ENCODE measurements around the gene UNC5B. TPM values are rescaled to one million over a fixed set of nuclear protein-coding genes. Genes with fewer than 3 reads are reported as not detected.
A peak's percentile ranks its signal among the peaks of the same experiment; 100 is the strongest.

Gene UNC5B
- total and polyA plus RNA-seq, 4 donors = 10.7 to 43.9 (median 23.5) TPM

DNA sequence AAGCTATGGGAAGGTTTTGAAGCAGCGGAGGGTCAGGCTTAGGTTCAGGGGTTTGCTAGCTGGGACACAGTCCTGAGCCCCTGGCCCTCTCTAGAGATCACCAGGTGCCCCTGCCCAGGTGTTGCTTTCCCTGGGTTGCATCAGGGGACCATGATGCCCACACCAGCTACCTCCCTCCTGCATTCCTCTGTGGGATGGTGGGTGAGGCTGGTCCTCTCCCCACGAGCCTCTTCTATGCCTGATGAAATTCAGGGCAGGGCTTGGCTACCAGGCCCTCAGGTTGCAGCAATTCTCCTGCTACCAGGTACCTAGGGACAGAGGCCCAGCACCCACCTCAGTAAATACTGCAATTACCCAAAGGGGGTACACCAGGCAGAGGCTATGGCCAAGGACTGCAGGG, 95.9 kb downstream of the UNC5B start:
- DNase-seq (ENCODE audit: low read depth in 4 of 6, low spot score in 6 of 6) = no peak
- H3K27ac ChIP-seq (ENCODE audit: low read depth, low read length) = no peak overlapping the region
- peaks cover 8% of the 10 kb centered on the region for H3K4me1 ChIP-seq (ENCODE audit: control insufficient read depth, insufficient read depth, low read length)
- H3K36me3 ChIP-seq (ENCODE audit: control insufficient read depth, insufficient read depth, low read length) = no peaks in the 10 kb centered on the region
- no peaks in the 10 kb centered on the region for H3K9me3 ChIP-seq (ENCODE audit: control insufficient read depth, insufficient read depth, low read length)
- 100% methylated on average over 1 of the region's 2 CpGs for WGBS (ENCODE audit: insufficient coverage)
- no peak overlapping the region for H3K4me3 ChIP-seq (ENCODE audit: low read depth, low read length)
- no peaks in the 10 kb centered on the region for H3K27me3 ChIP-seq (ENCODE audit: control insufficient read depth, insufficient read depth, low read length)

- Histone ChIP-seq H3K27ac (ENCODE audit: low read depth, low read length) (no peak overlapping the region), H3K4me1 (ENCODE audit: control insufficient read depth, insufficient read depth, low read length) (peaks cover 15% of the 10 kb centered on the region), H3K27me3 (ENCODE audit: control insufficient read depth, insufficient read depth, low read length) (no peaks in the 10 kb centered on the region), H3K9me3 (ENCODE audit: control insufficient read depth, insufficient read depth, low read length) (no peaks in the 10 kb centered on the region), H3K4me3 (ENCODE audit: low read depth, low read length) (no peak overlapping the region), H3K36me3 (ENCODE audit: control insufficient read depth, insufficient read depth, low read length) (no peaks in the 10 kb centered on the region)
- 92% methylated on average over 2 of the region's 3 CpGs for WGBS (ENCODE audit: insufficient coverage)
- DNase-seq (ENCODE audit: low read depth in 4 of 6, low spot score in 6 of 6) = no peak
Measured at GRCh38 chr10:71308985-71309384, 96.6 kb downstream of the UNC5B start.

DNA sequence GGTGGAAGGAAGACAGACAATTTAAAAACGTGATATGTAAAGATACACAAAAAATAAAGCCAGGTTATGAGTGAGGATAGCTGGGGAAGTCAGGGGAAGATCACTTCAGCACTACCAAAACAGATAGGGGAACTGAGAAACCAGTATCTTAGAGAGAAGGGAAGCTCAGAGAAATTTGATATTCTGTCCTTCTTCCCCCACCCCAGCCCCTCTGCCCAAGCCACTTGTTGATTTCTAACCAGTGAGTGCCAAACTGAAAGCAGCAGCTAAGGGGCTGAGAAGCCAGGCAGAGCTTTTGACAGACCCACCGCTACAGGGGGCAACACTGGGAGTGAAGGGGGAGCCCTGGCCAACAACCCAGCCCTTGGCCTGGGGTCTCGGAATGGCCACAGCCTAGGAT, 97.5 kb downstream of the UNC5B start:
- DNase-seq (ENCODE audit: low read depth in 4 of 6, low spot score in 6 of 6) = no peak
- Histone ChIP-seq H3K27ac (ENCODE audit: low read depth, low read length) (no peak overlapping the region), H3K9me3 (ENCODE audit: control insufficient read depth, insufficient read depth, low read length) (no peaks in the 10 kb centered on the region), H3K4me1 (ENCODE audit: control insufficient read depth, insufficient read depth, low read length) (peaks cover 22% of the 10 kb centered on the region), H3K4me3 (ENCODE audit: low read depth, low read length) (no peak overlapping the region), H3K27me3 (ENCODE audit: control insufficient read depth, insufficient read depth, low read length) (no peaks in the 10 kb centered on the region), H3K36me3 (ENCODE audit: control insufficient read depth, insufficient read depth, low read length) (no peaks in the 10 kb centered on the region)
- 44% methylated on average over 2 of the region's 3 CpGs for WGBS (ENCODE audit: insufficient coverage)

DNA sequence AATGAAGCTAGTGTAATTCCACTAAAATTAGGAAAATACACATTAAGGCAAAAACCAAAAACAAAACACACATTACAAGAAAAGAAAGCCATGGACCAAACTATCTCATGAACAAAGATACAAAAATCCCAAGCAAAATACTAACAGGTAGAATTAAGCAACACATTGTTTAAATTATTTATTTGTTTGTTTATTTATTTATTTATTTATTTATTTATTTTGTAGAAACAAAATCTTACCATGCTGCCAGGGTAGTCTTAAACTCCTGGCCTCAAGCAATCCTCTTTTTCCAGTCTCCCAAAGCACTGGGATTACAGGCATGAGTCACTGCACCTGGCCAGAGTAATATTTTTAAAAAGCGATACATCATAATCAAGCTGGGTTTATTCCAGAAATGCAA, 99.8 kb downstream of the UNC5B start:
- no peak overlapping the region for H3K27ac ChIP-seq (ENCODE audit: low read depth, low read length)
- no CpG with 5 or more reads among the region's 1 CpG for WGBS (ENCODE audit: insufficient coverage)
- peaks cover 33% of the 10 kb centered on the region for H3K4me1 ChIP-seq (ENCODE audit: control insufficient read depth, insufficient read depth, low read length)
- no peaks in the 10 kb centered on the region for H3K9me3 ChIP-seq (ENCODE audit: control insufficient read depth, insufficient read depth, low read length)
- H3K27me3 ChIP-seq (ENCODE audit: control insufficient read depth, insufficient read depth, low read length) = no peaks in the 10 kb centered on the region
- no peak for DNase-seq (ENCODE audit: low read depth in 4 of 6, low spot score in 6 of 6)
- no peak overlapping the region for H3K4me3 ChIP-seq (ENCODE audit: low read depth, low read length)
- H3K36me3 ChIP-seq (ENCODE audit: control insufficient read depth, insufficient read depth, low read length) = no peaks in the 10 kb centered on the region

DNA sequence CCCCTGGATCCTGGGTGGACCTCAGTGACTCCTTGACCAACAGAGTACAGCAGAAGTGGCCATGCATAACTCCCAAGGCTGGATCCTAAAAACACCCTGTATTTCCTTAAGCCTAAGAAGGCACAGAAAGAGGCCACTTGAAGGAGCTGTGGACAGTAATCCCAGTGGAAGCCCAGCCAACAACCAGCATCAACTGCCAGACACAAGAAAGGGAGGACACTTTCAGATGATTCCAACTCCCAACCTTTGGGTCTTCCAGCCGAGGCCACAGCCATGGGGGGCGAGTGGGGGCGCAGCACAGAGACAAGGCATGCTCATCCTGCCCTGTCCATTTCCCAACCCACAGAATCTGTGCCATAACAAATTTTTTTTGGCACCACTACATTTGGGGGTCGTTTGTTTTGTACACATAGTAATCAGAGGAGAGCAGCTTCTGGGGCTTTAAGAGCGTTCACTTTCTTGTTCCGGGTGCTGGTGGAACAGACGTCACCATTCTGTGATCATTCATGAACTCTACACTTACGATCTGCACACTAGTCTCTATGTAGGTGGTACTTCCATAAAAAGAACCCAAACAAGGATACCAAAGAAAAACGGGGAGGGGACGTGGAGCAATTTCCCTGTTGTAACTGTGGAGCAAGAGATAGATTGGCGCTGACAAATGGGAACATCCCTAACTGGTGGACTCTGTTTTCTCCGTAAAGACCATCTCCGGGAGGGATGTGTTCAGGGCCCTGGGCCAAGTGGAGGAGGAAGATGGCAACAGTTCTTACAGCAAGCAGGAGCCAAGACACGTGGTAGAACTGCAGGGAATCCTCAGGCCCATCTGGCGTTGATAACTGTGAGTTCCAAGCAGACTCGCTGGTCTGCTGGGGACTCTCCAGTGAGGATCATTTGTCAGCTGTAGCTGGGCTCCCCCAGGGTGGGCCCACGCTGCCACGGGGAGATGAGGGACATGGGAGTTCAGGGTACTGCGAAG, 100.7 kb downstream of the UNC5B start:
- Histone ChIP-seq H3K27ac (ENCODE audit: low read depth, low read length) (peak overlapping the region; percentile 50), H3K4me3 (ENCODE audit: low read depth, low read length) (peak overlapping the region; percentile 5), H3K9me3 (ENCODE audit: control insufficient read depth, insufficient read depth, low read length) (no peaks in the 10 kb centered on the region), H3K27me3 (ENCODE audit: control insufficient read depth, insufficient read depth, low read length) (no peaks in the 10 kb centered on the region), H3K4me1 (ENCODE audit: control insufficient read depth, insufficient read depth, low read length) (peaks cover 34% of the 10 kb centered on the region), H3K36me3 (ENCODE audit: control insufficient read depth, insufficient read depth, low read length) (no peaks in the 10 kb centered on the region)
- peak in 4 of 6 donors; percentile 53 to 95 (median 72) for DNase-seq (ENCODE audit: low read depth in 4 of 6, low spot score in 6 of 6)
- 32% methylated on average over 13 of the region's 19 CpGs for WGBS (ENCODE audit: insufficient coverage)

DNA sequence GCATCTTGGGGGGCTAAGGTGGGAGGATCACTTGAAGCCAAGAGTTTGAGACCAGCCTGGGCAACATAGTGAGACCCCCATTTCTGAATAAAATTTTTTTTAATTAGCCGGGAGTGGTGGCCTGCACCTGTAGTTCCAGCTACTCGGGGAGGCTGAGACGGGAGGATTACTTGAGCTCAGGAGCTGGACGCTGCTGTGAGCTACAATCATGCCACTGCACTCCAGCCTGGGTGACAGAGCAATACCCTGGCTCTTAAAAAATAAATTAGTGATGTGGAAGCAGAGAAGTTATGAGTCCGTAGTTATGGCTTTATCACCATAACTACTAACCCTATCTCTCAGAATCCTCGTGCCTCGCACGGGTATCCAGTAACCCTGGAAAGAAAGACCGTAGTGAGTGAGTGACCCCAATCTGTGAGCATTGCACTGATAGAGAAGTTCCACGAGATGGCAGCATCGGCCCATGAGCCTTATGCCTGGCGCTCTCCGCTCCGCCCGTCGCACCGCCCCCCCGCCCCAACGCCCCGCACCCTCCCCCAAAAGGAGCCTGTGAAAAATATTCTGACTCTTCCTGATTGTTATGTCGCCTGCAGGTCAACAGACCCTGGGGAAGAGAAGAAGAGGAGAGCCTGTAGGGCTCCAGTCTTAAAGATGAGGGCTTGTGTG, 101.8 kb downstream of the UNC5B start:
- Histone ChIP-seq H3K4me1 (ENCODE audit: control insufficient read depth, insufficient read depth, low read length) (peaks cover 40% of the 10 kb centered on the region), H3K27ac (ENCODE audit: low read depth, low read length) (peak overlapping the region; percentile 50), H3K4me3 (ENCODE audit: low read depth, low read length) (no peak overlapping the region), H3K36me3 (ENCODE audit: control insufficient read depth, insufficient read depth, low read length) (no peaks in the 10 kb centered on the region), H3K27me3 (ENCODE audit: control insufficient read depth, insufficient read depth, low read length) (no peaks in the 10 kb centered on the region), H3K9me3 (ENCODE audit: control insufficient read depth, insufficient read depth, low read length) (no peaks in the 10 kb centered on the region)
- 18% methylated on average over 13 of the region's 21 CpGs for WGBS (ENCODE audit: insufficient coverage)
- DNase-seq (ENCODE audit: low read depth in 4 of 6, low spot score in 6 of 6) = peak in 4 of 6 donors; percentile 31 to 90 (median 71)

- 36% methylated on average over 8 of the region's 11 CpGs for WGBS (ENCODE audit: insufficient coverage)
- Histone ChIP-seq H3K4me1 (ENCODE audit: control insufficient read depth, insufficient read depth, low read length) (peaks cover 45% of the 10 kb centered on the region), H3K27me3 (ENCODE audit: control insufficient read depth, insufficient read depth, low read length) (no peaks in the 10 kb centered on the region), H3K36me3 (ENCODE audit: control insufficient read depth, insufficient read depth, low read length) (no peaks in the 10 kb centered on the region), H3K9me3 (ENCODE audit: control insufficient read depth, insufficient read depth, low read length) (no peaks in the 10 kb centered on the region), H3K27ac (ENCODE audit: low read depth, low read length) (no peak overlapping the region), H3K4me3 (ENCODE audit: low read depth, low read length) (no peak overlapping the region)
- DNase-seq (ENCODE audit: low read depth in 4 of 6, low spot score in 6 of 6) = no peak
Measured at GRCh38 chr10:71314694-71315225, 102.4 kb downstream of the UNC5B start.

DNA sequence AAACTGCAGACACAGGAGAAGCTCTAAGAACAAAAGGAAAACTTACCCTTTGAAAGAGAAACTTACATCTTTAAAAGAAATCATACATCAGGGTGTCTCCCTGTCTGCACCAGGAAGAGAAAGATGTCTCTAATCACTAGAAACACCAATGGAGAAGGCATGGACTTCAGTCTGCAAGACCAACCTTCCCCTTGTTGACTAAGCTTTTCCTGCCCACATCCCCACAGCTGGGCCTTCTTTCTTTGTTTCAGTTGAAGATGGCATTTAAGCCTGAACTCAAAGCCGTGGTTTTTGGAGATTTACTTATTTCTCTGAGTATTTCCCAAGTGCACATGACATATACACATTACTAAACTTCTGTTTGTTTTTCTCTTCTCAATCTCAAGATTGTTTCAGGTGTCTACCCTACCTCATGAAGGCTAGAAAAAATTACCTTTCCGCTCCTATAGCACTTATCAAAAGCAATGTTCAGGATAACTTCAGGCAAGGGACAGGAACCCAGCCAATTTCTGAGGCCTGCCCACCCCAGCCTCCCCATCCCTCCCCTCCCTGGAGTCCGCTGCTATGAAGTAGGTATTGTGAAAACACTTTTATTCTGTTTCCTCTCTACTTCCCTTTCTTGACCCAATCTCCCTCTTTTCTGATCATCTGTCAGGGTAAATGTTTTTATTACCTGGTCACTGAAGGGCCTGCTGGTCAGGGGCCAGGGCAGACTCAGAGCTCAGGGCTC, 103.9 kb downstream of the UNC5B start:
- Histone ChIP-seq H3K27ac (ENCODE audit: low read depth, low read length) (no peak overlapping the region), H3K4me1 (ENCODE audit: control insufficient read depth, insufficient read depth, low read length) (peaks cover 56% of the 10 kb centered on the region), H3K4me3 (ENCODE audit: low read depth, low read length) (no peak overlapping the region), H3K27me3 (ENCODE audit: control insufficient read depth, insufficient read depth, low read length) (no peaks in the 10 kb centered on the region), H3K9me3 (ENCODE audit: control insufficient read depth, insufficient read depth, low read length) (no peaks in the 10 kb centered on the region), H3K36me3 (ENCODE audit: control insufficient read depth, insufficient read depth, low read length) (no peaks in the 10 kb centered on the region)
- WGBS (ENCODE audit: insufficient coverage) = 100% methylated on average over 1 of the region's 3 CpGs
- DNase-seq (ENCODE audit: low read depth in 4 of 6, low spot score in 6 of 6) = no peak

DNA sequence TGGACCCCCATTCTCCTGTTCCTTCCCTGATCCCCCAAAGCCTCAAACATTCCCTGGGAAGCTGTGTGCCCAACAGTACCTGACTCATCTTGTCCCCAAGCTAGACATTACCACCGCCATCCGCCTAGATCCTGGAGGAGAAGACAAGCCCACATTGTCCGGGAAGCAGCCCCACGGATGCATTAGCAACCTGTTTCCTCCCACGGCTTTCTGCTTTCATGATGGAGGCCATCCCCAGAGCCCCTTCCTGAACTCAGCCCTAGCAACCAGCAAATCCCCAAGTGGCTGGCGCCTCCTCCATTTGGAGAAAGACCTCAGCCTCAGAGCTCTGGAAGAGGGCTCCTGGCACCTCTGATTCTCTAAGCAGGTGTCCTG, 104.4 kb downstream of the UNC5B start:
- H3K36me3 ChIP-seq (ENCODE audit: control insufficient read depth, insufficient read depth, low read length) = no peaks in the 10 kb centered on the region
- no peaks in the 10 kb centered on the region for H3K27me3 ChIP-seq (ENCODE audit: control insufficient read depth, insufficient read depth, low read length)
- peak in 1 of 6 donors; percentile 41 for DNase-seq (ENCODE audit: low read depth in 4 of 6, low spot score in 6 of 6)
- peaks cover 56% of the 10 kb centered on the region for H3K4me1 ChIP-seq (ENCODE audit: control insufficient read depth, insufficient read depth, low read length)
- WGBS (ENCODE audit: insufficient coverage) = 51% methylated on average over 6 of the region's 6 CpGs
- H3K4me3 ChIP-seq (ENCODE audit: low read depth, low read length) = no peak overlapping the region
- no peak overlapping the region for H3K27ac ChIP-seq (ENCODE audit: low read depth, low read length)
- H3K9me3 ChIP-seq (ENCODE audit: control insufficient read depth, insufficient read depth, low read length) = no peaks in the 10 kb centered on the region

All from spinal cord (tissue), 10 donors.